SK-N-SH treated with all-trans-retinoic acid at 6 μM for 48 hours (cell line): ENCODE measurements around the gene ARIH2.

Experiments
- ATAC-seq: fragments of 200-7000 bp; cut with Tn5 transposase; 3 replicates; pipeline ENCODE4 v1.9.1; 2020; ENCODE audit warnings: mild to moderate bottlenecking, moderate library complexity
- ARNTL ChIP-seq: fragments of 450-650 bp; formaldehyde crosslinking; IDR thresholded peaks from 2 replicates; pipeline ENCODE4 v1.5.0; 2020; ENCODE audit warnings: low read depth, mild to moderate bottlenecking, moderate library complexity, borderline replicate concordance
- CSDC2 ChIP-seq: fragments of 250-450 bp; sonication (Bioruptor Pico); IDR thresholded peaks from 2 replicates; pipeline ENCODE4 v1.5.0; 2020; ENCODE audit warnings: mild to moderate bottlenecking, moderate library complexity
- ESRRG ChIP-seq: fragments of 250-450 bp; sonication (Bioruptor Pico); IDR thresholded peaks from 2 replicates; pipeline ENCODE4 v1.6.1; 2021; ENCODE audit warnings: mild to moderate bottlenecking
- GLIS3 ChIP-seq: fragments of 250-450 bp; sonication (Bioruptor Pico); IDR thresholded peaks from 2 replicates; pipeline ENCODE4 v1.5.0; 2020; ENCODE audit warnings: mild to moderate bottlenecking, moderate library complexity
- ISL1 ChIP-seq: fragments of 250-450 bp; sonication (Bioruptor Pico); IDR thresholded peaks from 2 replicates; pipeline ENCODE4 v2.1.2; 2022; ENCODE audit warnings: mild to moderate bottlenecking, moderate library complexity
- PPARA ChIP-seq: fragments of 250-450 bp; sonication (Bioruptor Pico); IDR thresholded peaks from 2 replicates; pipeline ENCODE4 v1.5.0; 2020; ENCODE audit warnings: mild to moderate bottlenecking, borderline replicate concordance
- RARB ChIP-seq: fragments of 250-450 bp; sonication (Bioruptor Pico); IDR thresholded peaks from 2 replicates; pipeline ENCODE4 v1.8.0; 2021; ENCODE audit warnings: mild to moderate bottlenecking, moderate library complexity
- SNAI2 ChIP-seq: fragments of 250-450 bp; sonication (Bioruptor Pico); IDR thresholded peaks from 2 replicates; pipeline ENCODE4 v1.5.0; 2020; ENCODE audit warnings: mild to moderate bottlenecking, moderate library complexity
- TCF4 ChIP-seq: fragments of 250-450 bp; sonication (Bioruptor Pico); IDR thresholded peaks from 2 replicates; pipeline ENCODE4 v1.8.0; 2021; ENCODE audit warnings: mild to moderate bottlenecking, moderate library complexity, borderline replicate concordance
- TOX ChIP-seq: fragments of 250-450 bp; sonication (Bioruptor Pico); IDR thresholded peaks from 2 replicates; pipeline ENCODE4 v1.8.0; 2021; ENCODE audit warnings: mild to moderate bottlenecking, moderate library complexity, borderline replicate concordance
- TSHZ2 ChIP-seq: fragments of 250-450 bp; sonication (Bioruptor Pico); IDR thresholded peaks from 2 replicates; pipeline ENCODE4 v1.5.0; 2020; ENCODE audit warnings: mild to moderate bottlenecking, moderate library complexity
- ZC3H10 ChIP-seq: fragments of 250-450 bp; sonication (Bioruptor Pico); IDR thresholded peaks from 2 replicates; pipeline ENCODE4 v1.5.1; 2021; ENCODE audit warnings: mild to moderate bottlenecking, moderate library complexity
- ZFP3 ChIP-seq: fragments of 250-450 bp; sonication (Bioruptor Pico); IDR thresholded peaks from 2 replicates; pipeline ENCODE4 v1.5.0; 2020; ENCODE audit warnings: mild to moderate bottlenecking, moderate library complexity
- ZFP30 ChIP-seq: fragments of 450-650 bp; formaldehyde crosslinking; IDR thresholded peaks from 2 replicates; pipeline ENCODE4 v1.5.0; 2022; ENCODE audit warnings: mild to moderate bottlenecking, moderate library complexity
- ZNF565 ChIP-seq: fragments of 450-650 bp; formaldehyde crosslinking; conservative IDR thresholded peaks from 2 replicates; pipeline ENCODE4 v1.5.0; 2020; ENCODE audit warnings: low read depth, mild to moderate bottlenecking, moderate library complexity
- ZNF70 ChIP-seq: fragments of 450-650 bp; formaldehyde crosslinking; IDR thresholded peaks from 2 replicates; pipeline ENCODE4 v1.5.0; 2020; ENCODE audit warnings: mild to moderate bottlenecking, moderate library complexity
- ZNF8 ChIP-seq: fragments of 450-650 bp; formaldehyde crosslinking; IDR thresholded peaks from 2 replicates; pipeline ENCODE4 v1.5.0; 2020; ENCODE audit warnings: mild to moderate bottlenecking, moderate library complexity
- TF ChIP-seq, protein P1 (sequence below): fragments of 250-450 bp; sonication (Bioruptor Pico); IDR thresholded peaks from 2 replicates; pipeline ENCODE4 v1.5.1; 2021; ENCODE audit warnings: mild to moderate bottlenecking, moderate library complexity
- TF ChIP-seq, protein P2 (sequence below): fragments of 250-450 bp; sonication (Bioruptor Pico); IDR thresholded peaks from 2 replicates; pipeline ENCODE4 v1.8.0; 2021; ENCODE audit warnings: low read depth, mild to moderate bottlenecking, moderate library complexity, borderline replicate concordance

ARIH2 gene

GRCh38 chr3:49012441-49013017 is 93.9 kb downstream of the ARIH2 start:
- no peak for ATAC-seq
- TF ChIP-seq ARNTL (no peak), SNAI2 (CRISPR knock-in tag) (no peak), RARB (no peak), ISL1 (CRISPR knock-in tag) (no peak), PPARA (CRISPR knock-in tag) (no peak), GLIS3 (CRISPR knock-in tag) (no peak), ESRRG (CRISPR knock-in tag) (no peak), CSDC2 (CRISPR knock-in tag) (no peak), ZNF70 (CRISPR knock-in tag) (no peak), TSHZ2 (CRISPR knock-in tag) (no peak)
- TF ChIP-seq, protein P1, sequence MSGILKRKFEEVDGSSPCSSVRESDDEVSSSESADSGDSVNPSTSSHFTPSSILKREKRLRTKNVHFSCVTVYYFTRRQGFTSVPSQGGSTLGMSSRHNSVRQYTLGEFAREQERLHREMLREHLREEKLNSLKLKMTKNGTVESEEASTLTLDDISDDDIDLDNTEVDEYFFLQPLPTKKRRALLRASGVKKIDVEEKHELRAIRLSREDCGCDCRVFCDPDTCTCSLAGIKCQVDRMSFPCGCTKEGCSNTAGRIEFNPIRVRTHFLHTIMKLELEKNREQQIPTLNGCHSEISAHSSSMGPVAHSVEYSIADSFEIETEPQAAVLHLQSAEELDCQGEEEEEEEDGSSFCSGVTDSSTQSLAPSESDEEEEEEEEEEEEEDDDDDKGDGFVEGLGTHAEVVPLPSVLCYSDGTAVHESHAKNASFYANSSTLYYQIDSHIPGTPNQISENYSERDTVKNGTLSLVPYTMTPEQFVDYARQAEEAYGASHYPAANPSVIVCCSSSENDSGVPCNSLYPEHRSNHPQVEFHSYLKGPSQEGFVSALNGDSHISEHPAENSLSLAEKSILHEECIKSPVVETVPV (CRISPR knock-in tag), result no peak
- TF ChIP-seq, protein P2, sequence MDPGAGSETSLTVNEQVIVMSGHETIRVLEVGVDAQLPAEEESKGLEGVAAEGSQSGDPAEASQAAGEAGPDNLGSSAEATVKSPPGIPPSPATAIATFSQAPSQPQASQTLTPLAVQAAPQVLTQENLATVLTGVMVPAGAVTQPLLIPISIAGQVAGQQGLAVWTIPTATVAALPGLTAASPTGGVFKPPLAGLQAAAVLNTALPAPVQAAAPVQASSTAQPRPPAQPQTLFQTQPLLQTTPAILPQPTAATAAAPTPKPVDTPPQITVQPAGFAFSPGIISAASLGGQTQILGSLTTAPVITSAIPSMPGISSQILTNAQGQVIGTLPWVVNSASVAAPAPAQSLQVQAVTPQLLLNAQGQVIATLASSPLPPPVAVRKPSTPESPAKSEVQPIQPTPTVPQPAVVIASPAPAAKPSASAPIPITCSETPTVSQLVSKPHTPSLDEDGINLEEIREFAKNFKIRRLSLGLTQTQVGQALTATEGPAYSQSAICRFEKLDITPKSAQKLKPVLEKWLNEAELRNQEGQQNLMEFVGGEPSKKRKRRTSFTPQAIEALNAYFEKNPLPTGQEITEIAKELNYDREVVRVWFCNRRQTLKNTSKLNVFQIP (CRISPR knock-in tag), result no peak

DNA sequence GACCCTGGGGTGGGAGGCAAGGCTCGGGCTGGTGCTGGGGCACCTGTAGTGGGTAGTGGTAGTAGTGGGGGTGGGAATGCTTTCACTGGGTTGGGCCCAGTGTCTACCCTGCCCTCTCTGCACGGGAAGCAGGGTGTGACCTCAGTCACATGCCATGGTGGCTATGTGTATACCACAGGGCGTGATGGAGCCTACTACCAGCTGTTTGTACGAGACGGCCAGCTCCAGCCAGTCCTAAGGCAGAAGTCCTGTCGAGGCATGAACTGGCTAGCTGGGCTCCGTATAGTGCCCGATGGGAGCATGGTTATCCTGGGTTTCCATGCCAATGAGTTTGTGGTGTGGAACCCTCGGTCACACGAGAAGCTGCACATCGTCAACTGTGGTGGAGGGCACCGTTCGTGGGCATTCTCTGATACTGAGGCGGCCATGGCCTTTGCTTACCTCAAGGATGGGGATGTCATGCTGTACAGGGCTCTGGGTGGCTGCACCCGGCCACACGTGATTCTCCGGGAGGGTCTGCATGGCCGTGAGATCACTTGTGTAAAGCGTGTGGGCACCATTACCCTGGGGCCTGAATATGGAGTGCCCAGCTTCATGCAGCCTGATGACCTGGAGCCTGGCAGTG is 94.6 kb downstream of the ARIH2 start:
- TF ChIP-seq ZFP30 (CRISPR knock-in tag) (no peak), RARB (no peak), ZNF565 (no peak), ESRRG (CRISPR knock-in tag) (no peak), CSDC2 (CRISPR knock-in tag) (no peak), ZNF8 (CRISPR knock-in tag) (no peak), TCF4 (CRISPR knock-in tag) (no peak), TSHZ2 (CRISPR knock-in tag) (no peak), ZFP3 (CRISPR knock-in tag) (no peak), TOX (CRISPR knock-in tag) (no peak), ARNTL (no peak), ZC3H10 (no peak), ISL1 (CRISPR knock-in tag) (no peak)
- TF ChIP-seq, protein P1 (CRISPR knock-in tag), result no peak
- TF ChIP-seq, protein P2 (CRISPR knock-in tag), result no peak
- no peak for ATAC-seq
